Mucosa of gallbladder (tissue), 1 donor: ENCODE results near the gene SLF2. TPM values are rescaled to one million over a fixed set of nuclear protein-coding genes. Genes with fewer than 3 reads are reported as not detected.
A peak's percentile ranks its signal among the peaks of the same experiment; 100 is the strongest.

ENCODE experiments used
- DNase-seq: peaks from one replicate; pipeline ENCODE4 v3.0.0-alpha.2; 2020; ENCODE audit warnings: low spot score
- total RNA-seq: library from RNA; stranded (reverse); gene quantifications from one replicate; pipeline ENCODE4 v1.2.1, GENCODE V29; 2021
- donor health status: DM: no; HTN: no; CAD: no.

Gene SLF2
- total RNA-seq, 1 donor from 2014 or later, result 26.1 TPM

- peak; percentile 87 for DNase-seq
Observed at GRCh38 chr10:101014230-101014884, 101.6 kb downstream of the SLF2 start.

Other genes with a start within 250 kb of the SLF2 start
- gene PAX2, start 167.4 kb upstream of the SLF2 start, total RNA-seq, result not detected
- gene SEMA4G, start 56.5 kb downstream of the SLF2 start, total RNA-seq, result 55.1 TPM
- 104 TPM for gene MRPL43, start 74.5 kb downstream of the SLF2 start, total RNA-seq
- 5.7 TPM for gene TWNK, start 74.6 kb downstream of the SLF2 start, total RNA-seq
- gene LZTS2, start 86.8 kb downstream of the SLF2 start, total RNA-seq, result 84.9 TPM
- 5.3 TPM for gene PDZD7, start 118.2 kb downstream of the SLF2 start, total RNA-seq
- gene SFXN3, start 118.3 kb downstream of the SLF2 start, total RNA-seq, result 75.9 TPM
- 3.8 TPM for gene KAZALD1, start 149.0 kb downstream of the SLF2 start, total RNA-seq
- not detected for gene TLX1, start 218.3 kb downstream of the SLF2 start, total RNA-seq